C4-2B (cell line): ENCODE data around the gene NUDCD3.
"Not testable (repeated sequence)": the region's sequence is repeated elsewhere in the genome, so short reads cannot be mapped to it uniquely, and the experiment has no call there.

Source experiments
- H3K27ac ChIP-seq: fragments of 450-650 bp; 2 replicates; pipeline ENCODE4 v1.5.1; 2017
- ZFX ChIP-seq: fragments of 450-650 bp; IDR thresholded peaks from 2 replicates; pipeline ENCODE4 v1.6.1; 2017
- TF ChIP-seq, protein P1 (sequence below): fragments of 450-650 bp; conservative IDR thresholded peaks from 2 replicates; pipeline ENCODE4 v1.5.1; 2017; ENCODE audit warnings: mild to moderate bottlenecking

Gene NUDCD3

DNA sequence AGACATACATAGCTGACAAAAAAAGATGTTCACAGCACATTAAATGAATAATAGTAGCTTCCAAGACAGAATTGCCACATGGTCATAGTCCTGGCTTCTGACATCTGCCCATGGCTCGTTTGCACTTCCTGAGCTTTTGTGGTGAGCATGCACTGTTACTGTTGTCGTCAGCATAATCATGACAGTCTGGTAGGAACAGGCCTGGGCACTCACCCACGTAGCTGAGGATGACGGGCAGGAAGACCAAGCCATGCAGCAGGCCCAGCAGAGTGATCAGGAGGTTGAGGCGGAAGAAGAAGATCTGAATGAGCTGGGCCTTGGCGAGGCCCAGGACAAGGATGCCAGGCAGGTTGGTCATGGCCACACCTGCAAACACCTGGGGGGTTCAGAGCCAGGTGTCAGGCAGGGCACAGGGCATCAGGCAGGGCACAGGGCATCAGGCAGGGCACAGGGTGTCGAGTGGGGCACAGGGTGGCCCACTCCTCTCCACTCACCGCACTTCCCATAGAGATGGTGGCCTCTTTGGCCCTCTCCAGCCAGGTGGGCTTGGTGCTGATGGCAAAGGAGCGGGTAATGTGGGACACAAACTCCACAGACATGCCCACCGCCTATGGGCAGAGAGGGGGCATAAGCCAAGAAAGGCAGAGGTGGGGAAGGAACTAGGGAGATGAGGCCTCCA is 25.3 kb upstream of the NUDCD3 start:
- no peak overlapping the region for H3K27ac ChIP-seq
- TF ChIP-seq, protein P1, sequence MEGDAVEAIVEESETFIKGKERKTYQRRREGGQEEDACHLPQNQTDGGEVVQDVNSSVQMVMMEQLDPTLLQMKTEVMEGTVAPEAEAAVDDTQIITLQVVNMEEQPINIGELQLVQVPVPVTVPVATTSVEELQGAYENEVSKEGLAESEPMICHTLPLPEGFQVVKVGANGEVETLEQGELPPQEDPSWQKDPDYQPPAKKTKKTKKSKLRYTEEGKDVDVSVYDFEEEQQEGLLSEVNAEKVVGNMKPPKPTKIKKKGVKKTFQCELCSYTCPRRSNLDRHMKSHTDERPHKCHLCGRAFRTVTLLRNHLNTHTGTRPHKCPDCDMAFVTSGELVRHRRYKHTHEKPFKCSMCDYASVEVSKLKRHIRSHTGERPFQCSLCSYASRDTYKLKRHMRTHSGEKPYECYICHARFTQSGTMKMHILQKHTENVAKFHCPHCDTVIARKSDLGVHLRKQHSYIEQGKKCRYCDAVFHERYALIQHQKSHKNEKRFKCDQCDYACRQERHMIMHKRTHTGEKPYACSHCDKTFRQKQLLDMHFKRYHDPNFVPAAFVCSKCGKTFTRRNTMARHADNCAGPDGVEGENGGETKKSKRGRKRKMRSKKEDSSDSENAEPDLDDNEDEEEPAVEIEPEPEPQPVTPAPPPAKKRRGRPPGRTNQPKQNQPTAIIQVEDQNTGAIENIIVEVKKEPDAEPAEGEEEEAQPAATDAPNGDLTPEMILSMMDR = no peak
- TF ChIP-seq ZFX = no peak

DNA sequence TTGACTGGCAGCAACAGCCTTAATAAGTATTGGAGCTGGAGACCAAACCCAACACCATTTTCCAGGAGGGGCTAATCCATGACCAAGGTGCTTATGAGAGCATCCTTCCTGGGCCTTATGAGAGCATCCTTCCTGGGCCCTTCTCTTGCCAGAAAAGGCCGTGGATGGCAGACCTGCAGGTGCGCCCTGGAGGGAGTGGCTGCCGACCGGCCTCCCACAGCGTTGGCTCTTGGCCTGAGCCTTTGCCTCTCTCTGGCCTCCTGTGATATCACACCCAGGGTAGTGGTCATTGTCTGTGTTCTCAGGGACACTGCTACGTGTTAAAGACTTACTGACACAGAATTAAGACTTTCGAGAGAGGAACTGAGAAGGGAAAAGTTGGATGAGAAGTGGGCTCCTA is 22.3 kb upstream of the NUDCD3 start:
- H3K27ac ChIP-seq = no peak overlapping the region
- TF ChIP-seq, protein P1 = no peak
- TF ChIP-seq ZFX = no peak

DNA sequence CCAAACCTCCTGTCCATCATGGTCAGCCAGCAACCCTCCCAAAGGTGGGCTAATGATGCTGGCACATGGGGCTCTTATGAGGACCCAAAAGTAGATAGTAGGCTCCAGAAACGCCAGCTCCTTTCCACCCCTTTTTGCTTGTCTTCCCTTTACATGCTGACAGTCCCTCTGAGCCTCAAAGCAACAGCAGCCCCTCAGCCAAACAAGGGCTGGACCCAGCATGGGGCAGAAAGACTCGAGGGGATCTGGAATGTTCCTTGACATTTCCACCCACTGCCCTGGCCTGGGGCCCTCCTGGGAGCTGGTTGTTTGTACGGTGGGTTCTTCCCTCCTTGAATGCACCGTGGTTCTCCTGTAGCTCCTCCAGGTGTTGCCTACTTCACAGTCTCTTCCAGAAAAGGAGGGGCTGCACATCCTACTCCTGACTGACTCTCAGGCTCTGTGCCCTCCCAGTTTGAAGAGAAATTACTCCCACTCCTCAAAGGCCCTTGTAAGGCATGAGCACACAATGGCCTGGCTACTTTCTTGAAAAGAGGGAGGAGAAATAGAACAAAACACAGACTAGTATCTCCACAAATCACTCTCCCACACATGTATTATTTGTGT is 21.5 kb upstream of the NUDCD3 start:
- TF ChIP-seq ZFX = no peak
- TF ChIP-seq, protein P1 = no peak
- H3K27ac ChIP-seq = no peak overlapping the region

DNA sequence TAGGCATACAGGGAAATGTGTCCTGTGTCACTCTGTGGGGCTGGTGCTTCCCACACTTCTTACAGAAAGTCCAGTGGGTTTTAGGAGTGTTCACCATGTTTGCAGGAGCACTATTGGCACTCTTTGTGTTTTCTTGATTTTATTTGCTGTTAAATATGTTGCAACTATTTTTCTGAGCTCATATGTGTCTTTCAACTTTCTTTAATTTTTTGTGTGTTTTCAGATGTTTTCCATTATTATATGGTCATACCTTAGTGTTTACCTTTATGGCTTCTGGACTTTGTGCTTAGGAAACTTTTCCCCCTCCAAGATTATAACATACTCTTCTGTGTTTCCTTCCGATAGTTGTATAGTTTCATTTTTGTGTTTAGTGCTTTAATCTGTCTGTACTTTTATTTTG is 20.8 kb upstream of the NUDCD3 start:
- no peak for TF ChIP-seq ZFX
- TF ChIP-seq, protein P1 = no peak
- H3K27ac ChIP-seq = no peak overlapping the region

DNA sequence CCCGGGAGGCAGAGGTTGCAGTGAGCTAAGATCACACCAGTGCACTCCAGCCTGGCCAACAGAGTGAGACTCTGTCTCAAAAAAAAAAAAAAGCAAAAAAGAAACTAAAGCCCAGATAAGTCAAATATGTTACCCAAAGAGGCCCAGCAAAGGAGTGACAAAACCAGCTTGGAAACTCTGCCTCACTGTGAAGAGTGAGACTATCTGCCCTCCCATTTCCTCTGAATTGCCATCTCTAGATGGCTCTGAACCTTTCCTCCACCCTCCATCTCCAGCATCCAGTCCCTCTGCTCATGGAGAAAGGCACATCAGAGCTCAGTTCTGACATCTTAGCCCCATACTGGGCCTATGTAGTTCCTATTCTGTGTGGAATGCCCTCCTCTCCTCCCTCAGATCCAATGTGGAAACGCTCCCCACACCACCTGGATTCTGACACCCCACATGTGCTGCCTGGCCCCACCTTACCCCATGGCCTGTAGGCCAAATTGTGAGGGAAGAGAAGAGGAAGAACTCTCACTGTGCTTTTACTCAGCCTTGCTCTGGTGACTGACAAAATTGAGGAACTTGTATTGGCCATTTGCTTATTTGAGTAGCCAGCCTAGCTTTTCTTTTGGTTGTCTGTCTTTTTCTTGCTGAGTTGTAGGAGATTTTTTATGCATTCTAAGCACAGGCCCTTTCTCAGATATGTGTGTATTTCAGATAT is 18.0 kb upstream of the NUDCD3 start:
- H3K27ac ChIP-seq = no peak overlapping the region
- TF ChIP-seq, protein P1 = no peak
- TF ChIP-seq ZFX = no peak

DNA sequence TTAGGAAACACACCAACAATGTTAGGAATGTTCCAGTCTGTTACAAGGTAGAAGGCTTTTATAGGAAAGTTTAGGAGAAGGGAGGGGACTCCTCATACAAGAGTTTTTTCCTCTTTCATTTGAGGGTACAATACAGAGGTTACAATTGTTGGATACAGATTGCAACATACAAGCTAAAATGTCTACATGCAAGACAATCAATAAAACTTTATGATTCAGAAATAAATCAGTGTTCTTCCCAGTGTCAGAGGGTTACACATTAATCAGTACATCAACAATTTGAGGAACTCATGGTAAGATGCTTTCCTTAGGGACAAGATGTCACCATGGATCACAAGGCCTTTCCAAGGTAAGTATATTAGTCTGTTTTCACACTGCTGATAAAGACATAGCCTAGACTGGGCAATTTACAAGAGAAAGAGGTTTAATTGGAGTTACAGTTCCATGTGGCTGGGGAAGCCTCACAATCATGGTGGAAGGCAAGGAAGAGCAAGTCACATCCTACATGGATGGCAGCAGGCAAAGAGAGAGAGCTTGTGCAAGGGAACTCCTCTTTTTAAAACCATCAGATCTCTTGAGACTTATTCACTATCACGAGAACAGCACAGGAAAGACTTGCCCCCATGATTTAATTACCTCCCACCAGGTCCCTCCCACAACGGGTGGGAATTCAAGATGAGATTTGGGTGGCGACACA is 16.3 kb upstream of the NUDCD3 start:
- H3K27ac ChIP-seq = not testable (repeated sequence)

DNA sequence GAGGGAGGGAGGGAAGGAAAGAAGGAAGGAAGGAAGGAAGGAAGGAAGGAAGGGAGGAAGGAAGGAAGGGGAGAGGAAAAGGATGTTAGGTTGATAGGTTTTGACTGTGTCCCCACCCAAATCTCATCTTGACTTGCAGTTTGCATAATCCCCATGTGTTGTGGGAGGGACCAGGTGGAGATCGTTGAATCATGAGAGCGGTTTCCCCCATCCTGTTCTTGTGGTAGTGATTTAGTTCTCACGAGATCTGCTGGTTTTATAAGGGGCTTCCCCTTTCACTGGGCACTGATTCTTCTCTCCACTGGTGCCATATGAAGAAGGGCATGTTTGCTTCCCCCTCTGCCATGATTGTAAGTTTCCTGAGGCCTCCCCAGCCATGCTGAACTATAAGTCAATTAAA is 15.1 kb upstream of the NUDCD3 start:
- no peak overlapping the region for H3K27ac ChIP-seq
- no peak for TF ChIP-seq ZFX
- TF ChIP-seq, protein P1 = no peak
